ENCODE data around the gene PAQR7.
A peak's percentile ranks its signal among the peaks of the same experiment; 100 is the strongest.

The PAQR7 gene

GRCh38 chr1:25861316-25862286, 13.9 kb downstream of the PAQR7 start:
- Histone ChIP-seq H3K14ac (ENCODE audit: low read length in 2 of 2) (no peak overlapping the region), H4K8ac (ENCODE audit: low read length) (no peak overlapping the region), H3K4ac (ENCODE audit: low read depth in 1 of 2, low read length in 2 of 2) (no peak overlapping the region), H3K18ac (ENCODE audit: low read depth in 1 of 2, low read length in 2 of 2) (peak overlapping the region in 1 of 2 experiments; percentile 29), H3K4me2 (ENCODE audit: low read length, poor library complexity, severe bottlenecking) (no peak overlapping the region), H2BK5ac (ENCODE audit: low read depth, low read length, poor library complexity, severe bottlenecking) (no peak overlapping the region), H3K9me3 (ENCODE audit: control insufficient read depth, low read length) (no peaks in the 10 kb centered on the region), H3K9ac (ENCODE audit: low read length) (no peak overlapping the region), H2BK15ac (ENCODE audit: low read depth, poor library complexity, severe bottlenecking) (no peak overlapping the region), H2BK120ac (ENCODE audit: low read depth, low read length) (peak overlapping the region; percentile 64), H3K23ac (ENCODE audit: low read length in 2 of 2) (no peak overlapping the region), H3K27ac (ENCODE audit: low read length, poor library complexity, severe bottlenecking) (no peak overlapping the region), H2BK12ac (ENCODE audit: low read length in 2 of 2) (no peak overlapping the region), H3K4me1 (ENCODE audit: control insufficient read depth, insufficient read depth, low read depth, low read length) (peaks cover 14% of the 10 kb centered on the region), H4K91ac (ENCODE audit: low read length) (peak overlapping the region; percentile 90), H3K27me3 (ENCODE audit: control insufficient read depth in 1 of 2, insufficient read depth in 1 of 2, low read length in 2 of 2) (no peaks in the 10 kb centered on the region), H3K36me3 (ENCODE audit: control insufficient read depth in 1 of 2, insufficient read depth in 2 of 2, low read depth in 1 of 2, low read length in 2 of 2) (peaks cover 21 to 23% of the 10 kb centered on the region in 2 experiments), H2AFZ (ENCODE audit: low read depth, low read length) (no peak overlapping the region), H2AK5ac (ENCODE audit: low read length, severe bottlenecking) (peak overlapping the region; percentile 44), H3K4me3 (ENCODE audit: insufficient read depth in 1 of 2, low read depth in 1 of 2, low read length in 2 of 2) (no peak overlapping the region), H3K79me1 (replicated peaks; ENCODE audit: low read length, poor library complexity, severe bottlenecking) (peaks cover 7% of the 10 kb centered on the region)
- no peak for DNase-seq
- 69% methylated on average over 15 of the region's 16 CpGs for WGBS

GRCh38 chr1:25858906-25859789, 16.4 kb downstream of the PAQR7 start, which contains the start of gene AUNIP:
Gene AUNIP (minus strand): TSS chr1:25859457. CDS start chr1:25859357, 100 bp downstream.
- H3K9ac ChIP-seq (ENCODE audit: low read length) = peak within 1 kb of the TSS; percentile 97
- no peak within 1 kb of the TSS for H2AK5ac ChIP-seq (ENCODE audit: low read length, severe bottlenecking)

GRCh38 chr1:25858494-25858893, 17.0 kb downstream of the PAQR7 start:
- 40% methylated on average over 7 of the region's 7 CpGs for WGBS
- Histone ChIP-seq H3K4ac (ENCODE audit: low read depth in 1 of 2, low read length in 2 of 2) (no peak overlapping the region), H2BK12ac (ENCODE audit: low read length in 2 of 2) (no peak overlapping the region), H3K9ac (ENCODE audit: low read length) (peak overlapping the region; percentile 97), H2AFZ (ENCODE audit: low read depth, low read length) (peak overlapping the region; percentile 85), H2BK120ac (ENCODE audit: low read depth, low read length) (no peak overlapping the region), H3K14ac (ENCODE audit: low read length in 2 of 2) (no peak overlapping the region), H4K91ac (ENCODE audit: low read length) (no peak overlapping the region), H3K27ac (ENCODE audit: low read length, poor library complexity, severe bottlenecking) (no peak overlapping the region), H3K23ac (ENCODE audit: low read length in 2 of 2) (no peak overlapping the region), H3K18ac (ENCODE audit: low read depth in 1 of 2, low read length in 2 of 2) (no peak overlapping the region), H2BK5ac (ENCODE audit: low read depth, low read length, poor library complexity, severe bottlenecking) (no peak overlapping the region), H2AK5ac (ENCODE audit: low read length, severe bottlenecking) (no peak overlapping the region), H3K4me2 (ENCODE audit: low read length, poor library complexity, severe bottlenecking) (peak overlapping the region; percentile 93), H3K4me1 (ENCODE audit: control insufficient read depth, insufficient read depth, low read depth, low read length) (peaks cover 10% of the 10 kb centered on the region), H3K4me3 (ENCODE audit: insufficient read depth in 1 of 2, low read depth in 1 of 2, low read length in 2 of 2) (peak overlapping the region; percentile 73 to 89), H3K9me3 (ENCODE audit: control insufficient read depth, low read length) (no peaks in the 10 kb centered on the region), H4K8ac (ENCODE audit: low read length) (no peak overlapping the region), H3K79me1 (replicated peaks; ENCODE audit: low read length, poor library complexity, severe bottlenecking) (peaks cover 10% of the 10 kb centered on the region), H3K27me3 (ENCODE audit: control insufficient read depth in 1 of 2, insufficient read depth in 1 of 2, low read length in 2 of 2) (no peaks in the 10 kb centered on the region), H3K36me3 (ENCODE audit: control insufficient read depth in 1 of 2, insufficient read depth in 2 of 2, low read depth in 1 of 2, low read length in 2 of 2) (peaks cover 15 to 16% of the 10 kb centered on the region in 2 experiments), H2BK15ac (ENCODE audit: low read depth, poor library complexity, severe bottlenecking) (no peak overlapping the region)
- DNase-seq = peak; percentile 21

More at GRCh38 chr1:25858906-25859789, 16.4 kb downstream of the PAQR7 start, which contains the start of gene AUNIP:
- H3K14ac ChIP-seq (ENCODE audit: low read length in 2 of 2) = peak within 1 kb of the TSS in 1 of 2 experiments; percentile 44
- peak within 1 kb of the TSS; percentile 60 for H2BK5ac ChIP-seq (ENCODE audit: low read depth, low read length, poor library complexity, severe bottlenecking)
- no peak within 1 kb of the TSS for H2BK15ac ChIP-seq (ENCODE audit: low read depth, poor library complexity, severe bottlenecking)
- no peaks in the 10 kb centered on the region for H3K9me3 ChIP-seq (ENCODE audit: control insufficient read depth, low read length)
- H3K23ac ChIP-seq (ENCODE audit: low read length in 2 of 2) = peak within 1 kb of the TSS in 1 of 2 experiments; percentile 96
- H3K79me1 ChIP-seq (replicated peaks; ENCODE audit: low read length, poor library complexity, severe bottlenecking) = peaks cover 7% of the 10 kb centered on the region
- no peaks in the 10 kb centered on the region for H3K27me3 ChIP-seq (ENCODE audit: control insufficient read depth in 1 of 2, insufficient read depth in 1 of 2, low read length in 2 of 2)
- H4K8ac ChIP-seq (ENCODE audit: low read length) = no peak within 1 kb of the TSS
- H3K4me2 ChIP-seq (ENCODE audit: low read length, poor library complexity, severe bottlenecking) = peak within 1 kb of the TSS; percentile 93
- H3K4me1 ChIP-seq (ENCODE audit: control insufficient read depth, insufficient read depth, low read depth, low read length) = peaks cover 10% of the 10 kb centered on the region
- DNase-seq = peak; percentile 91
- peaks cover 20 to 21% of the 10 kb centered on the region in 2 experiments for H3K36me3 ChIP-seq (ENCODE audit: control insufficient read depth in 1 of 2, insufficient read depth in 2 of 2, low read depth in 1 of 2, low read length in 2 of 2)
- H3K4ac ChIP-seq (ENCODE audit: low read depth in 1 of 2, low read length in 2 of 2) = peak within 1 kb of the TSS in 1 of 2 experiments; percentile 44
- no peak within 1 kb of the TSS for H2BK120ac ChIP-seq (ENCODE audit: low read depth, low read length)
- no peak within 1 kb of the TSS for H4K91ac ChIP-seq (ENCODE audit: low read length)
- H2AFZ ChIP-seq (ENCODE audit: low read depth, low read length) = peak within 1 kb of the TSS; percentile 85
- under 1% methylated on average over 77 of the region's 77 CpGs for WGBS
- peak within 1 kb of the TSS in 1 of 2 experiments; percentile 63 for H3K18ac ChIP-seq (ENCODE audit: low read depth in 1 of 2, low read length in 2 of 2)
- peak within 1 kb of the TSS; percentile 71 for H3K27ac ChIP-seq (ENCODE audit: low read length, poor library complexity, severe bottlenecking)
- H2BK12ac ChIP-seq (ENCODE audit: low read length in 2 of 2) = no peak within 1 kb of the TSS
- H3K4me3 ChIP-seq (ENCODE audit: insufficient read depth in 1 of 2, low read depth in 1 of 2, low read length in 2 of 2) = peak within 1 kb of the TSS; percentile 73 to 89

Data from mesenchymal stem cell (in vitro differentiated cells and primary cell).